Inferior parietal cortex (tissue), 1 donor: ENCODE data around the gene CLDND2.
"Not testable (repeated sequence)": the region's sequence is repeated elsewhere in the genome, so short reads cannot be mapped to it uniquely, and the experiment has no call there.

Experiments used
- DNase-seq: peaks from one replicate; pipeline ENCODE4 v3.0.0-alpha.2; 2016; ENCODE audit errors: extremely low spot score

CLDND2 gene, protein sequence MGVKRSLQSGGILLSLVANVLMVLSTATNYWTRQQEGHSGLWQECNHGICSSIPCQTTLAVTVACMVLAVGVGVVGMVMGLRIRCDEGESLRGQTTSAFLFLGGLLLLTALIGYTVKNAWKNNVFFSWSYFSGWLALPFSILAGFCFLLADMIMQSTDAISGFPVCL

DNA sequence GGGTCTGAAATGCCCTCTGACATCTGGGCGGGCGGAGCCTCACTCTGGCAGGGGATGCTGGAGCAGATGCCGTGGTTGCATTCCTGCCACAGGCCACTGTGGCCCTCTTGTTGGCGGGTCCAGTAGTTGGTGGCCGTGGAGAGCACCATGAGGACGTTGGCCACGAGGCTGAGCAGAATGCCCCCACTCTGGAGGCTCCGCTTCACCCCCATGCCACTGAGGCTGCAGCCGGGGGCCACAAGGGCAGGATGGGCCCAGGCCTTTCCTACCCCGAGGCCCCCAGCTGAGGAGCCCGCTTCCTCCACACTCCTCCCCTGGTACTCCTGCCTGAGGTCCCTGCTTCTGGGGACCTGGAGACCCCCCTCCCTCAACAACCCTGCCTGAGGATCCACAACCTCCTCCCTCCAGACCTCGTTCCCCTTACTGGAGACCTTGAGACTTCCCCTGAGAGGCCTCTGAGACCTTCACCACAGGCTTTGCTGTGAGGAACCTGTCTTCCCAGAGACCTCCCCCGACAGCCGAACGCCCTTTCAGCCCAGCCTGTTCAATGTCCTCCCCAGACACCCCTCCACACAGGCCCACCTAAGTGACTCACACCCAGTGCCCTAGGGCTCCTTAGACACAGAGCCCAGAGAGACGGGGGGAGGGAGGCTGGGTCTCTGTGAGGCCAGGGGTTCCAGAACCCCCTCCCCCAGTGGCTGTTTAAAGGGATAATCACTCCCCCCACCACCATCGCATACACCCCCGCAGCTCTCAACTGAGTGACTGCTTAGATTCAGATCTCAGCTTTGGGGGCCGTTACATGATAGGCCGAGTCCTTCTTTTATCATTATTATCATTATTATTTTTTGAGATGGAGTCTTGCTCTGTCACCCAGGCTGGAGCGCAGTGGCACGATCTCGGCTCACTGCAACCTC lies at the start of gene CLDND2:
TSS of gene CLDND2 (minus strand) at position 638 of the 917 bp plus-strand sequence. CDS start at position 212, 426 bp downstream.
- no peak for DNase-seq

- DNase-seq = no peak
These were observed 49.0 kb upstream of the CLDND2 start for GRCh38 chr19:51417810-51418157.

DNA sequence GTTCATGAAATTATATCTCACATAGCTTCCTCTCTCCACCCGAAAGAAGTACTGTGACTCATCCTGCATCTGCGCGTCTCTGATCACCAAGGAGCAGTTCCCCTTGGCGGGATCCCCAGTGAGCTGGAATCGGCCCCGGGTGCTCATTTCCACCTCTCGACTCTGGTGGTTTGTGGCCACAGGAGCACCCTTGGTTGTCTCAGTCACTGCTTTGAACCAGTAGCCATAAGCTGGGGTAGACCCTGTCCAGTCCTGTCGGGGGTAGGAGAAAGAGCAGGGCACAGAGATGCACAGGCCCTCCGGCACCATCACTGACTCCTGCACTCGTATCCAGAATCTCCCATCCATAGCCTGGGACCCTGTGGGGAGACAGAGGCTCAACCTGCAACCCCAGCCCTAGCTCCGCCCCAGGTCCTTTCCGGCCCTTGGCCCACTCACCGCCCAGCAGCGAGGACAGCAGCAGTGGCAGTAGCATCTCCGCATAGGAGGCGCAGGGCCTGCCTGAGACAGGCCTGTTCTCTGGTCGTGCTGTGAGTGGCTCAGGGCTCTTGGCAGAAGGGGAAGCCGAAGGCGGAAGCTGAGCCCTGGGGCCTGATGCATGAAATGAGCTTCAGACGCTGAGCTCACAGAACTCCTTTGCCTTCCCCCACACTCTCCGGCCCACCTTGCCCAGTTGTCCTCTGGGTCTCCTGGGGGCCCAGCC lies 48.5 kb upstream of the CLDND2 start, which contains the start of gene SIGLEC10:
TSS of gene SIGLEC10 (minus strand) at position 536 of the 703 bp plus-strand sequence. CDS start at position 475, 61 bp downstream.
- DNase-seq = no peak

DNA sequence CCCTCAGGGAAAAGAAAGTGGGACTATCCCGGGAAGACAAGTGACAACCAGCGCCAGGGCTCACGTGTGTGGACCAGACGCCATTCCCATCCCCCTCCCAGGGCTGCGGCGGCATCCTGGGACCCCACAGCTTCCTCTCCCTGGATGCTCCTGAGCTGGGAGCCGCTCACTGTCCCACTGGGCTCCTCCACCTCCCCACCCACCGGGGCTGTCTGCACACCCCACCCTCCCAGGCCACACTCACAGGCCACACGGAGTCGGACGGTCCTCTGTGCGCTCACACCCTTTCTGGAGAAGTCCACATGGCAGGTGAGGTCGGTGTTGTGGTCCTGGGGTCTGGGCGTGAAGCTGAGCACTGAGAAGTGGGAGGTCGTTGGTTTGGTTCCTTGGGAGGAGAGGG lies 47.6 kb upstream of the CLDND2 start:
- not testable (repeated sequence) for DNase-seq

GRCh38 chr19:51415187-51415586 lies 46.4 kb upstream of the CLDND2 start:
- DNase-seq = no peak

DNA sequence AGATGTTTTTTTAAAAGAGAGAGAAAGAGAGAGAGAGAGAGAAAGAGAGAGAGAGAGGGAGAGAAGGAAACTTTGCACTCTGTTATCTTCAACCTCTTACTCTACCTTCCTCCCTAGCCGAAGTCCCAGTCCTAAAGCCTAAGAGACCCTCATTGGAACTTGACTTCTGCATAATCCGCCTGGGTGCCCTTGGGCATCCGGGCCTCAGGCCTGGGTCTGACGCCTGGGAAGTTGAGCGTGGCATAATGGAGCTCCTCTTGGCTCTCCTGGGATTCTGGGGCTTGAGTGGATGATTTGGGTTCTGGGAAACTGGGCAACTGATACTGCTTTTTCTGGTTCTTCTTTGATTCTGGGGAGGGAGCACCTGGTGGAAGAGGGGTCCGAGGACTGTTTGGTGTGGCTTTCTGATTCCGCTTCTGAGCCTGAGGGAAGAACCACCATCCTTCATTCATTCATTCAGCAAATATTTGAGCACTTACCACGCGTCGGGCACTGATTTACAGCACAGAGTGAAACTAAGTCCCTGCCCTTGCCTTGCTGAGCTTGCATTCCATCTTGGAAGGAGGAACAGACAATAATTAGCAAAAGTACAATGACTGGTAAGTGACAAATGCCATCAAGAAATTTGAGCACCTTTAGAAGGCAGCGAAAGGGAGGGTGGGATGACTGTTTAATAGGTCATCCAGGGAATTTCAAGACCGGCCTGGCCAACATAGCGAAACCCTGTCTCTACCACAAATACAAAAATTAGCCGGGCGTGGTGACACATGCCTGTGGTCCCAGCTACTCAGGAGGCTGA lies 42.3 kb upstream of the CLDND2 start:
- DNase-seq = no peak

GRCh38 chr19:51407511-51408131 lies 38.8 kb upstream of the CLDND2 start:
- DNase-seq = no peak

- no peak for DNase-seq
These were observed 33.3 kb upstream of the CLDND2 start for GRCh38 chr19:51402117-51402516.

GRCh38 chr19:51399936-51400335 lies 31.1 kb upstream of the CLDND2 start:
- not testable (repeated sequence) for DNase-seq

DNA sequence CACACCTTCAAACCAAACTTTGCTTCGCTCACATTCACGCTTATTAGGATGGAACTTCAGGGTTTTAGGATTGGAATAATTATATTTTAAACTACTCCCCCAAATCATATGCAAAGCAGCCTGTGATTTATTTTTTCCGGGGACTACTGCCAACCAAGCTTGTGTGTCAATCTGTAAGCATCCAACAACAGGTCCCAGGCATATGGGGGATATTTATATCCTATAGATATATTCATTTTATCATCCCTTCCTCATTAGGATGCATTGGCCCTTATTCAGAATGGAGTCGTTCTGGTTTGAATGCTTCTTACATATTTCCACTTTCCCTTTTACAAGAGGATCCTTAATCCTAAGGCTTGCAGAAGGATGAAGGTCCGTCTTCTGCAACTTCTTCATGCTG lies 30.4 kb upstream of the CLDND2 start:
- no peak for DNase-seq

- DNase-seq = peak; percentile 59
These were observed 29.4 kb upstream of the CLDND2 start for GRCh38 chr19:51398096-51398704.

GRCh38 chr19:51397453-51397852 lies 28.6 kb upstream of the CLDND2 start:
- not testable (repeated sequence) for DNase-seq

- DNase-seq = no peak
These were observed 27.4 kb upstream of the CLDND2 start for GRCh38 chr19:51396175-51396574.

GRCh38 chr19:51394050-51394836 lies 25.4 kb upstream of the CLDND2 start:
- DNase-seq = peak; percentile 98

GRCh38 chr19:51392701-51393100 lies 23.9 kb upstream of the CLDND2 start:
- no peak for DNase-seq

GRCh38 chr19:51391073-51391611 lies 22.3 kb upstream of the CLDND2 start:
- DNase-seq = no peak

DNA sequence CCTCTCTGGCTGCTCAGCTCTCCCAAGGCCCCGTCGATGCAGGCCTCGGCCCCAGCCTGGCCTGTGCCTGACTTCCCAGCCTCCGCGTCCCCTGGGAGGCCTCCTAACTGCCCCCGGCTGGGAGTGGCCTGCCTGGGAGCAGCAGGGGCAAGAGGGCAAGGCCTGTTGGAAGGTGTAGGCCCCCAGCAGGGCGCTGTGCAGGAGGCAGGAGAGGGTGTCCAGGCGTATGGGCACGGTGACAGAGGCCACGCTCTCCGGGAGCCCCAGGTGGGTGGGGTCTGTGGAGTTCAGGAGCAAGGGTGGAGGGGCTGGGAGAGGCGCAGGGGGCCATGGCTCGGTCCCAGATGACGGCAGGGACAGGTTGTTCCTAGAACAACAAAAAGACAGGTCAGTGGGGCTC lies 20.3 kb upstream of the CLDND2 start:
- DNase-seq = no peak

DNA sequence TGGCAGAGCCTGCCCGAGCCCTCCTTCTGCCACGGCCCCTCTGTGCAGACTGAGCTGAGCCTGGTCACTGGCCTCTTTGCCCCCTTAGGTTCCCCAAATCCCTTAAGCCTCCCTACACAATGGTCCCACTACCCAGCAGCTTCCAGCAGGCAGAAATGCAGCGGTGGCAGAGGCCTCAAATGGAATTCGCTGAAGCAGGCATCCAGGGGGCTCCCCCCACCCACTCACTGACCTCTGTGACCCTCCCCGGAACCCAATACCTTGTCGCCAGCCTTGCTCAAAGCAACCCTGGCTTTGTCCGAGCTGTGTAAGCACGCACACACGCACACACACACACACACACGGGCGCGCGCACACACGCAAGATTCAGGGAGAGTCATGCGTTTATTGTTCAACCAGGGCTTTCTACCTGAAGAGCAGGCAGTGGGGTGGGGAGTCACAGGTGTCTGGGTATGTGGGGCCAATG lies 19.2 kb upstream of the CLDND2 start, which contains the start of gene LIM2:
TSS of gene LIM2 (minus strand) at position 51 of the 466 bp plus-strand sequence. CDS start 531 bp downstream, outside the sequence.
- no peak for DNase-seq

- no peak for DNase-seq
These were observed 18.2 kb upstream of the CLDND2 start for GRCh38 chr19:51386882-51387520.
